Measurements from ENCODE around the gene TCIRG1.

Gene TCIRG1

GRCh38 chr11:68099474-68100405 lies 60.9 kb downstream of the TCIRG1 start:
- DNase-seq (ENCODE audit: insufficient read length, low spot score) (no peak), FAIRE-seq (no peak)
- TF ChIP-seq POLR2A (IDR thresholded peaks at IDR 0.05; ENCODE audit: low read depth, low read length) = no peak

All from H54 (cell line).